CD4-positive, alpha-beta T cell (primary cell): ENCODE measurements around the gene CTR9. TPM values are rescaled to one million over a fixed set of nuclear protein-coding genes. Genes with fewer than 3 reads are reported as not detected.

Experiments
- ATAC-seq: fragments of 200-7000 bp; cut with Tn5 transposase; one replicate; pipeline ENCODE4 v1.10.0; 2022; ENCODE audit warnings: mild to moderate bottlenecking; ENCODE audit not compliant: poor library complexity
- CTCF ChIA-PET: fragments of 350-600 bp; sonication (Branson Sonifier 250); formaldehyde crosslinking; loops from one replicate; lab custom pipeline; 2021; ENCODE audit warnings: antibody characterized with exemption, inconsistent platforms; lab: Charles Lee
- POLR2A ChIA-PET: fragments of 350-600 bp; sonication (Branson Sonifier 250); formaldehyde crosslinking; loops from one replicate; lab custom pipeline; 2021; ENCODE audit warnings: antibody characterized with exemption, inconsistent platforms; lab: Charles Lee
- DNase-seq, 14 experiments: peaks; one replicate each; pipeline ENCODE4 v3.0.0-alpha.2; 2013 to 2020; ENCODE audit warnings: mixed read lengths in 2 of 14
- H3K27ac ChIP-seq, 2 donors: one replicate each; pipeline versions ENCODE4 v1.5.1 to v1.7.0; 2013; ENCODE audit warnings: low read length in 2 of 2, low read depth in 1 of 2, mild to moderate bottlenecking in 1 of 2
- H3K27me3 ChIP-seq, 2 experiments: 1 replicate in 1 of 2; 2 replicates in 1 of 2; pipeline versions ENCODE4 v1.6.1 to v1.7.0; 2013; ENCODE audit warnings: low read length in 2 of 2, control low read depth in 1 of 2, mild to moderate bottlenecking in 1 of 2, moderate library complexity in 1 of 2; ENCODE audit not compliant: insufficient read depth in 2 of 2, control insufficient read depth in 1 of 2
- H3K36me3 ChIP-seq: one replicate; pipeline ENCODE4 v1.6.1; 2013; ENCODE audit warnings: low read length, control low read depth; ENCODE audit not compliant: insufficient read depth
- H3K4me1 ChIP-seq: one replicate; pipeline ENCODE4 v1.6.1; 2013; ENCODE audit warnings: low read length, control low read depth; ENCODE audit not compliant: insufficient read depth
- H3K4me3 ChIP-seq: one replicate; pipeline ENCODE4 v1.5.1; 2013; ENCODE audit warnings: mild to moderate bottlenecking, low read length, moderate library complexity
- H3K9me3 ChIP-seq, 2 experiments: 1 replicate in 1 of 2; 2 replicates in 1 of 2; pipeline versions ENCODE4 v1.6.1 to v1.7.0; 2013; ENCODE audit warnings: low read length in 2 of 2, mild to moderate bottlenecking in 2 of 2, control low read depth in 1 of 2, moderate library complexity in 1 of 2; ENCODE audit not compliant: control insufficient read depth in 1 of 2, insufficient read depth in 1 of 2
- H3K27ac Mint-ChIP-seq: one replicate; pipeline ENCODE4 v1.8.0; 2020; ENCODE audit warnings: mixed read lengths
- H3K27me3 Mint-ChIP-seq: one replicate; pipeline ENCODE4 v1.8.0; 2021; ENCODE audit warnings: mixed read lengths
- H3K36me3 Mint-ChIP-seq: one replicate; pipeline ENCODE4 v1.8.0; 2021; ENCODE audit warnings: low read depth, mixed read lengths
- H3K4me1 Mint-ChIP-seq: one replicate; pipeline ENCODE4 v1.8.0; 2021; ENCODE audit warnings: low read depth, mixed read lengths
- H3K4me3 Mint-ChIP-seq: one replicate; pipeline ENCODE4 v1.8.0; 2020; ENCODE audit warnings: mild to moderate bottlenecking, mixed read lengths
- H3K9me3 Mint-ChIP-seq: one replicate; pipeline ENCODE4 v1.8.0; 2020; ENCODE audit warnings: mixed read lengths
- CTCF ChIP-seq: fragments of 200-600 bp; IDR thresholded peaks from one replicate; pipeline ENCODE4 v1.8.0; 2022; ENCODE audit warnings: antibody characterized with exemption, mild to moderate bottlenecking
- intact Hi-C, 2 experiments: fragments of 100-400 bp; cut with DNase I in 1 of 2; cut with micrococcal nuclease in 1 of 2; formaldehyde crosslinking; loops; one replicate each; pipeline versions ENCODE4 v1.15.1 to v1.9.0; 2023 to 2025; cut with DNase I, micrococcal nuclease
- total RNA-seq, 174 experiments: library from RNA in 2 of 174; stranded (reverse) in 2 of 174; gene quantifications; one replicate each; pipeline ENCODE4 v1.2.3 and lab custom pipeline; 2021 to 2026

CTR9 gene
- total RNA-seq, 2 experiments from 2014 or later = 34.0 to 34.7 TPM

GRCh38 chr11:10797531-10797930 lies 46.5 kb downstream of the CTR9 start:
- H3K27ac ChIP-seq = no peak overlapping the region

GRCh38 chr11:10798330-10798928 lies 47.4 kb downstream of the CTR9 start:
- Histone ChIP-seq H3K9me3 (no peaks in the 10 kb centered on the region), H3K36me3 (peaks cover 76% of the 10 kb centered on the region), H3K4me3 (no peak overlapping the region), H3K27me3 (no peaks in the 10 kb centered on the region), H3K4me1 (peaks cover 39% of the 10 kb centered on the region), H3K27ac (peak overlapping the region in 1 of 2 donors; percentile 4)
- TF ChIP-seq CTCF = no peak
- Mint-ChIP-seq H3K27ac (peak overlapping the region; percentile 39), H3K4me3 (no peak overlapping the region), H3K9me3 (no peaks in the 10 kb centered on the region), H3K27me3 (no peaks in the 10 kb centered on the region), H3K36me3 (peaks cover 84% of the 10 kb centered on the region), H3K4me1 (peaks cover 72% of the 10 kb centered on the region)
- POLR2A ChIA-PET = interaction anchor here (0.6 to 4.1 kb wide), 6 partner anchors 9 to 342 kb away, joined by 3 to 62 read pairs (median 5); partner anchors contain the start of genes CTR9, EIF4G2 and ZBED5
- CTCF ChIA-PET = interaction anchor here (0.7 to 1.0 kb wide), 2 partner anchors 59 to 80 kb away, joined by 3 read pairs; partner anchors contain the start of gene ZBED5
- ATAC-seq (no peak), DNase-seq (no peak)
- intact Hi-C loops = loop anchor here in 1 of 2 experiments (5.0 to 10.0 kb wide), 2 partner anchors 36 to 466 kb away; no protein-coding TSS in a partner anchor

More at GRCh38 chr11:10797531-10797930, 46.5 kb downstream of the CTR9 start:
- H3K27me3 ChIP-seq = no peaks in the 10 kb centered on the region
- H3K36me3 Mint-ChIP-seq = peaks cover 75% of the 10 kb centered on the region
- no peak for TF ChIP-seq CTCF
- ATAC-seq (no peak), DNase-seq (no peak)
- intact Hi-C loops = loop anchor here in 1 of 2 experiments (5.0 to 10.0 kb wide), 2 partner anchors 35 to 467 kb away; no protein-coding TSS in a partner anchor
- H3K36me3 ChIP-seq = peaks cover 67% of the 10 kb centered on the region
- H3K4me1 ChIP-seq = peaks cover 43% of the 10 kb centered on the region
- ChIA-PET CTCF (no interaction called here), POLR2A (interaction anchor here (1.9 to 4.1 kb wide), 3 partner anchors 8 to 60 kb away, joined by 6 to 62 read pairs (median 13); partner anchors contain the start of genes EIF4G2 and ZBED5)
- H3K9me3 ChIP-seq = no peaks in the 10 kb centered on the region
- peaks cover 76% of the 10 kb centered on the region for H3K4me1 Mint-ChIP-seq
- no peak overlapping the region for H3K4me3 ChIP-seq
- no peak overlapping the region for H3K4me3 Mint-ChIP-seq
- H3K9me3 Mint-ChIP-seq = no peaks in the 10 kb centered on the region
- peak overlapping the region; percentile 45 for H3K27ac Mint-ChIP-seq
- no peaks in the 10 kb centered on the region for H3K27me3 Mint-ChIP-seq

GRCh38 chr11:10800292-10800691 lies 49.2 kb downstream of the CTR9 start:
- TF ChIP-seq CTCF = no peak
- POLR2A ChIA-PET = interaction anchor here (0.6 to 4.1 kb wide), 3 partner anchors 8 to 49 kb away, joined by 3 to 62 read pairs (median 3); partner anchors contain the start of genes CTR9 and EIF4G2
- Histone ChIP-seq H3K27me3 (no peaks in the 10 kb centered on the region), H3K27ac (no peak overlapping the region), H3K9me3 (no peaks in the 10 kb centered on the region), H3K36me3 (peaks cover 95% of the 10 kb centered on the region), H3K4me1 (peaks cover 39% of the 10 kb centered on the region), H3K4me3 (no peak overlapping the region)
- peak in 1 of 14 experiments; percentile 25 for DNase-seq
- peak; percentile 12 for ATAC-seq
- peak overlapping the region; percentile 32 for H3K4me3 Mint-ChIP-seq
- H3K4me1 Mint-ChIP-seq = peaks cover 84% of the 10 kb centered on the region
- no peaks in the 10 kb centered on the region for H3K27me3 Mint-ChIP-seq
- peak overlapping the region; percentile 39 for H3K27ac Mint-ChIP-seq
- no peaks in the 10 kb centered on the region for H3K9me3 Mint-ChIP-seq
- H3K36me3 Mint-ChIP-seq = peaks cover 100% of the 10 kb centered on the region
- intact Hi-C loops = loop anchor here in 1 of 2 experiments (2.0 to 5.0 kb wide), 2 partner anchors 29 to 1042 kb away; partner anchors contain the start of gene USP47
- CTCF ChIA-PET = interaction anchor here (0.9 to 1.1 kb wide), 2 partner anchors 59 to 78 kb away, joined by 3 read pairs; no protein-coding TSS in a partner anchor
